GM19043 (cell line): ENCODE results near the gene GATAD2A.

ENCODE experiments used
- ATAC-seq: cut with Tn5 transposase; IDR thresholded peaks from one replicate; pipeline ENCODE4 v1.9.1; 2021; ENCODE audit warnings: low read depth; ENCODE audit not compliant: unreplicated experiment

The GATAD2A gene

GRCh38 chr19:19502808-19503602, 97.5 kb downstream of the GATAD2A start:
- no peak for ATAC-seq

GRCh38 chr19:19504754-19505668, 99.5 kb downstream of the GATAD2A start:
- ATAC-seq = no peak

- no peak for ATAC-seq
Observed at GRCh38 chr19:19505669-19506326, 100.3 kb downstream of the GATAD2A start.

GRCh38 chr19:19506592-19506991, 101.1 kb downstream of the GATAD2A start:
- ATAC-seq = no peak

GRCh38 chr19:19507354-19507753, 101.9 kb downstream of the GATAD2A start:
- no peak for ATAC-seq

GRCh38 chr19:19508217-19508616, 102.7 kb downstream of the GATAD2A start:
- ATAC-seq = no peak

- ATAC-seq = no peak
Observed at GRCh38 chr19:19510432-19510831, 105.0 kb downstream of the GATAD2A start.

- no peak for ATAC-seq
Observed at GRCh38 chr19:19513682-19514081, 108.2 kb downstream of the GATAD2A start.

- ATAC-seq = no peak
Observed at GRCh38 chr19:19514215-19514657, 108.8 kb downstream of the GATAD2A start.

GRCh38 chr19:19514881-19515641, 109.6 kb downstream of the GATAD2A start, which contains the start of gene TSSK6:
TSSK6 (minus strand) TSS chr19:19515548; CDS start chr19:19515427, 121 bp downstream.
- no peak for ATAC-seq

GRCh38 chr19:19515642-19516519, 110.4 kb downstream of the GATAD2A start, which contains the start of gene NDUFA13:
NDUFA13 (plus strand) TSS chr19:19516225; CDS start chr19:19516239, 14 bp downstream.
- ATAC-seq = peak; percentile 79

- no peak for ATAC-seq
Observed at GRCh38 chr19:19517235-19517619, 111.8 kb downstream of the GATAD2A start.

- ATAC-seq = no peak
Observed at GRCh38 chr19:19520989-19521388, 115.5 kb downstream of the GATAD2A start.

- no peak for ATAC-seq
Observed at GRCh38 chr19:19523177-19523576, 117.7 kb downstream of the GATAD2A start.

GRCh38 chr19:19524053-19524452, 118.6 kb downstream of the GATAD2A start:
- no peak for ATAC-seq

GRCh38 chr19:19525611-19526380, 120.3 kb downstream of the GATAD2A start:
- no peak for ATAC-seq

GRCh38 chr19:19526581-19527370, 121.3 kb downstream of the GATAD2A start:
- no peak for ATAC-seq

GRCh38 chr19:19527371-19527656, 121.8 kb downstream of the GATAD2A start:
- no peak for ATAC-seq
